HG03354 (cell line): ENCODE results near the gene LRRTM2.

Experiments
- ATAC-seq: cut with Tn5 transposase; IDR thresholded peaks from one replicate; pipeline ENCODE4 v1.9.1; 2021; ENCODE audit warnings: mild to moderate bottlenecking; ENCODE audit not compliant: unreplicated experiment, poor library complexity, severe bottlenecking

LRRTM2 gene

GRCh38 chr5:138884554-138884953 lies 9.4 kb upstream of the LRRTM2 start:
- ATAC-seq, result no peak

GRCh38 chr5:138884094-138884493 lies 9.0 kb upstream of the LRRTM2 start:
- ATAC-seq, result no peak

- ATAC-seq, result no peak
Observed at GRCh38 chr5:138883211-138883610, 8.1 kb upstream of the LRRTM2 start.

GRCh38 chr5:138878437-138879235 lies 3.5 kb upstream of the LRRTM2 start:
- ATAC-seq, result no peak

- no peak for ATAC-seq
Observed at GRCh38 chr5:138876811-138877210, 1.7 kb upstream of the LRRTM2 start.

GRCh38 chr5:138875946-138876345 lies 811 bp upstream of the LRRTM2 start:
- no peak for ATAC-seq

GRCh38 chr5:138875552-138875875 lies 379 bp upstream of the LRRTM2 start:
- ATAC-seq, result no peak

- ATAC-seq, result no peak
Observed at GRCh38 chr5:138874241-138874640, 894 bp downstream of the LRRTM2 start.

- ATAC-seq, result no peak
Observed at GRCh38 chr5:138873466-138874221, 1.5 kb downstream of the LRRTM2 start.

GRCh38 chr5:138872841-138873465 lies 2.2 kb downstream of the LRRTM2 start:
- ATAC-seq, result no peak

- ATAC-seq, result no peak
Observed at GRCh38 chr5:138870611-138871010, 4.5 kb downstream of the LRRTM2 start.

- no peak for ATAC-seq
Observed at GRCh38 chr5:138869763-138870500, 5.2 kb downstream of the LRRTM2 start.

- no peak for ATAC-seq
Observed at GRCh38 chr5:138869038-138869437, 6.1 kb downstream of the LRRTM2 start.

GRCh38 chr5:138867011-138867410 lies 8.1 kb downstream of the LRRTM2 start:
- no peak for ATAC-seq

- ATAC-seq, result no peak
Observed at GRCh38 chr5:138853132-138853531, 22.0 kb downstream of the LRRTM2 start.

GRCh38 chr5:138850865-138851435 lies 24.2 kb downstream of the LRRTM2 start:
- no peak for ATAC-seq

- no peak for ATAC-seq
Observed at GRCh38 chr5:138849882-138850281, 25.3 kb downstream of the LRRTM2 start.

GRCh38 chr5:138849439-138849838 lies 25.7 kb downstream of the LRRTM2 start:
- ATAC-seq, result no peak

- no peak for ATAC-seq
Observed at GRCh38 chr5:138844812-138845513, 30.2 kb downstream of the LRRTM2 start.
